HL-60/S4 treated with retinoic acid at 250 ng/mL for 4 days and 3 days (cell line): ENCODE data around the gene ZFPL1.

Source experiments
- in situ Hi-C: fragments of 300-500 bp; cut with MboI; formaldehyde crosslinking; loops from 2 replicates; pipeline ENCODE4 v1.7.0; 2022; ENCODE audit warnings: low sequenced_read_pairs

The ZFPL1 gene

DNA sequence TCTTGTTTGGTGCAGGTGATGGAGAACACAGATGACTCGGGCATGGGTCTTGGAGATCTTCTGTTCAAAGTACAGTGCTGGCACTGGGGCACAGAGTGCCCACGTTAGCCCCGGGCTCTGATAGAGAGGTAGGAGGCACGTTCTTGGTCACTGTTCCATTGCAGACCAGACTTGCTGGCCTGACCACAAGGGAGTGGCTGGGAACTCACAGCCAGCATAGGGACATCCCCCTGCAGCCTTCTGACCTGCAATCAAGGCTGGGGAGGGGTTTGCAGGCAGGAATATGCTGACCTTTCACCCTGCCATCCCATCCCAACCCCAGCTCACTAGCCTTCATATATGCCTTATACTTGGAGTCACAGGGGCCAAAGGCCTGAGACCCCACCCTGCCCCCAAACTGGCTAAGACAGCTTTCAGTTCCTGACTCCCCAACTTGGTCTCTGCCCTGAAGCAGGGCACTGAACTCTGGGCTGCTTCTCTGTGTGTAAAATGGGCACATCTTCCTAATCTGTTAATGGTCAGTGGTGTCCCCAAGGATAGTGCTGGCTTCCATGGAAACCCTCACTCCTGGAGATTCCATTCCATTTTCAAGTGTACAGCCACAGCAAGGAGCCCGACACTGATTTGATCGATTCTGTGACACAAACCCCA lies 42.7 kb downstream of the ZFPL1 start:
- in situ Hi-C loops: no loop called here

DNA sequence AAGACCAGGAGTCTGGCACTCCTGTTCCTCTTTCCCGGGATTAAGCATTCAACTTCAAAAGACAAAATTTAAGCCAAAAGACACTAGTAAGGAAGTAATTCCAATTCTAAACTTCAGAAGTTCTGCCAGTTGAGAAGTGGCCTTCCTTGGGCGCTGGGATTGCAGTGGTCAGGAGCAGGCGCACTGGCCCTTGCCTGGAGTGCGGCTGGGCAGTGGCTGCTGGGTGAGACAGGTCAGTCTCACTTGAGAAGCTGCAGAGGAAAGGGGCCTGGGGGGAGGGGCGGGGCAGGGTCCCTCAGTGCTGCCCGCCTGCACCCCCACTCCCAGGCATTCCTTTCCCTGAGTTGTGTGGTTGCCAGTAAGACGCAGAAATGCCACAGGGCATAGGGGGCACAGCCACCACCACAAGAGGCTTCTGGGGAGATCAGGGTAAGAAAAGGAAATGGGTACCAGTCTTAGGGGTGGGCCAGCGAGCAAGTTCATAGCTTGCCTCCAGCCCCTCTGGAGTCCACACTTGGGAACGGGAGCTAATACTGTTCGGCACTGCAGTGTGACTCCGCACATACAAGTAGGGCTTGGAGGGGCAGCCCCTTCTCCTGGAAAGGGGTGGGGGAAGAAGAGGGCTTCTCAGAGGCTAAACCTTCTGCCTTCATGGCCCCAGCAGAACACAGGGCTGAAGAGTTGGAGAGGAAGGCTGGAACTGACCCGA lies 43.6 kb downstream of the ZFPL1 start:
- in situ Hi-C loops: no loop called here

DNA sequence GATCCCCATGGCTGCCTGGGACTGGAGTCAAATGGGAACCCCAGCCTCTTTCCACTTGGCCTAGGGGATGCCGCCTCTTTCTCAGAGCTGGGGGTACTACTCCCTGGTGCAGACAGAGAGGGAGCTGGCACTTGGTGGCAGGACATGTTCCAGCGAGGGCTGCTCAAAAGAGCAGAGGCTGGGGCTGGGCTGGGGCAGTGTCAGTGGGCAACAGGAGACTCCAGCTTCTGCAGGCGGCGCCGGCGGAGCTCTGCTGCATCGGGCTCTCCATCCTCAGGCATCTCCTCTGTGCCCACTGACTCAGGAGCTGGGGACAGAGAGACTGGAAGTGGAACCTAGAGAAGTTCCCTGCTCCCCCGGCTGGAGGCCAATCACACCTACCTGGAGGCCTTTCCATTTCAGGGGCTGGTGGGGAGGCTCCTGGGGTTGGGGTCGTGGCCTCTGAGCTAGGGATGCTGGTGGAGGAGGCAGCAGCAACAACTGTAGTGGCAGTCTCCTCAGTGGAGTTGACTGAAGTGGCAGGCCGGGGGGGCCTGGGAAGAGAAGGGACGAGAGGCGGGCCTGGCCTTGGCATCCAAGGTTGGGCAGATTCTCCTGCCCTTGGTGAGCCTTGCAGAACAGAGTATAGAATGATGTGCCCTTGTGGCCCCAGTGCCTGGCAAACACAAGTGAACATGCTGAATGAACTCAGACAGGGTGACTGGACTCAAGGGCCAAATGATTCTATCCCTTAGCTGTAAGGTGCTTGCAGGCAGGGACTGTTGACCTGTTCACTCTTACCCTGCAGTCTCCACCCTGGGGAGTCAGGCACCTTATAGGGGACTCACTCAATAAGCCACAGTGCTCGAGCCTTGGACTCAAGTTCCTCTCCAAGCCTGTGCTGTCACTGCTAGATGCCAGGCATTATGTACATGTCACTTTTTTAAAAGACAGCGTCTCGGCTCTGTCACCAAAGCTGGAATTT lies 44.4 kb downstream of the ZFPL1 start:
- in situ Hi-C loops: no loop called here

DNA sequence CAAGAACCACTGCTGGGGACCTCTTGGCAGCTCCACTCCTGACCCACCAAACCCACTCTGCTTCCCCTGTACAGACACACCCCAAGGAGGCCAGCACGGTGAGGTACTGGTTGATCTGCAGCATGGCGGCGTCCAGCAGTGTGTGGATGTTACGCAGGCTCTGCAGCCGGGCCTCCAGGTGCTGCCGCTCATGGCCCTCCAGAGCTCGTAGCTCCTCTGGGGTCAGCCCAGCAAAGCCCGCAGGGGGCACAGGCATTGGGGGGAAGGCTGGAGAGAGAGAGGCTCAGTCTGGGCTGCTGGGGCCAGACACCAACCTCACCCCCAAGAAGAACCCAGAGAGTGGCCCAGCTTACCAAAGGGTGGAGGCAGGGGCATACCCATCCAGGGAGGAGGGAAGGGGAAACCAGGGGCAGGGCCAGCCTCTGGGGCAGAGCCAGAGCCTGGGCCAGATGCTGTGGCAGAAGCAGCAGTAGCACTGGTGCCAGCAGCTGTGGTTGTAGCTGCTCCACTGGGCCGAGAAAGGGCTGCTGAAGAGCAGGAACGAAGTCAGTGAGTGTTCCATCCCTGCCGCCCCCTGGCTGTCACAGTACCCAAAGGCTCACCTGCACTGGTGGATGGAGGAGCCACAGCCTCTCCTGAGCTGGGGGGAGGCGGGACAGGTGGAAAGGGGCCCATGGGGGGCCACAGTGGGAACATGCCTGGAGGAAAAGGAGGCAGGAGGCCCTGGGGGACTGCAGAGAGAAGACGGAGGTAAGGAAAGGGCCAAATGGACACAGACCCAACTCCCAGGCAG lies 45.8 kb downstream of the ZFPL1 start:
- in situ Hi-C loops: no loop called here

DNA sequence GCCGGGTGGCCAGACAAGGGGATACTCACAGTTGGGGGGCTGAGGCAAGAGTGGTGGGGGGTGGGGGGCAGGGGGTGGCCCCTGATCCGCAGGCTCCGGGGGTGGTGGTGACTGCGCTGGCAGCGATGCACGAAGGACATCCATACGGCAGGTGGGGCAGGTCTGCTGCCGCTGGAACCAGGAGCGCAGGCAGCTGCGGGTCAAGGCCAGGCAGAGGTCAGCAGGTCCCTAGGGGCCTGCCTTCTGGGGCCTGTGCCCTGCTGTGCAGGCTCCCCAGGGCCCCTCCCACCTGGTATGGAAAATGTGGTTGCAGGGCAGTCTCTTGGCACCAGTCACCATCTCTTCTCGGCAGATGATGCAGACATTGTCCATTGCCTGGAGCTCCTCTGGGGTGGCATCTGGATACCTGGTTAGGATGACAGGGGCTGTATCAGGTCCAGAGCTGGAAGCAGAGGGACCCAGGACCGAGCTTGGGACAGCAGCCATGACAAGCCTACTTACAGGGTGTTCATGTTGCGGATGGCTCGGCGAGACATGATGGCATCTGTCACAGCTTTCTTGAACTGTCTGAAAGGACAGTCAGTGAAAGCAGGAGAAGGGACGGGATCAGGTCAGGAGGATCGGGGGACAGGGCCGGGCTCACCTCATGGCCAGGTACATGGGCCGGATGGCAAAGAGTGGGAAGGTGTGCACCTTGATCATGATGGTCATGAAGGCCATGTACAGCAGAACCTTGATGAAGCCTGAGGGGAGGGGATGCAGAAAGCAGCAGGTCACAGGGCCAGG lies 46.8 kb downstream of the ZFPL1 start:
- in situ Hi-C loops: no loop called here

DNA sequence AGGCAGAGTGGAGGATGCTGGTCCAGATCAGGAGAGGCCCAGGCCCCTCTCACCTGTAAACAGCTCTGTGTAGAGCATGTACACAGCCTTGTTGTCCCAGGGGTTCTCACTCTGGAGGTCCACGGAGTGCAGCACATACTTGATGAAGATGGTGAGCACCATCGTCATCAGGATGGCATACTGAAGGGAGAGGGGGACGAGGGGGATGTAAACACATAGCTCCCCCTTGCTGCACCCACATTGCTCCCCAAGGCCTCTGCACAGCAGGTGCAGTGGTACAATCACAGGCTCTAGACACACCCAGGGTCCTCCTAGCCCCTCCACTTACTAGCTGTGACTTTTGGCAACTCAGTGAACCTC lies 47.4 kb downstream of the ZFPL1 start:
- in situ Hi-C loops: no loop called here

DNA sequence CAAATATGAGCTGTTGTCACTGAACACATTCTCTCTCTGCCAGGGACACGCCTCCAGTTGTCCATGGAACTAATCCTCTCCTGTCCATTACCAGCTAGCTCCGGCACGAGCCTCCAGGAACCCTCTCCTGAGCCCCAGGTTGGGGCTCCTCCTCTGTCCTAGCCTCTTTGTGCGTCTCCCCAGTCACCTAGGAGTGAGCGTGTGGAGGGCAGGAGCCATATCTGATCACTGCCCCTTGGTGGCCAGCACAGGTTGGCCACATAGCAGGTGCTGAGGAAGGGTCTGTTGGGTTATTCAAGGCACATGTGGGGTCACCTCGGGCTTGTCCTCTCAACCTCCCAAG lies 47.8 kb downstream of the ZFPL1 start:
- in situ Hi-C loops: no loop called here

DNA sequence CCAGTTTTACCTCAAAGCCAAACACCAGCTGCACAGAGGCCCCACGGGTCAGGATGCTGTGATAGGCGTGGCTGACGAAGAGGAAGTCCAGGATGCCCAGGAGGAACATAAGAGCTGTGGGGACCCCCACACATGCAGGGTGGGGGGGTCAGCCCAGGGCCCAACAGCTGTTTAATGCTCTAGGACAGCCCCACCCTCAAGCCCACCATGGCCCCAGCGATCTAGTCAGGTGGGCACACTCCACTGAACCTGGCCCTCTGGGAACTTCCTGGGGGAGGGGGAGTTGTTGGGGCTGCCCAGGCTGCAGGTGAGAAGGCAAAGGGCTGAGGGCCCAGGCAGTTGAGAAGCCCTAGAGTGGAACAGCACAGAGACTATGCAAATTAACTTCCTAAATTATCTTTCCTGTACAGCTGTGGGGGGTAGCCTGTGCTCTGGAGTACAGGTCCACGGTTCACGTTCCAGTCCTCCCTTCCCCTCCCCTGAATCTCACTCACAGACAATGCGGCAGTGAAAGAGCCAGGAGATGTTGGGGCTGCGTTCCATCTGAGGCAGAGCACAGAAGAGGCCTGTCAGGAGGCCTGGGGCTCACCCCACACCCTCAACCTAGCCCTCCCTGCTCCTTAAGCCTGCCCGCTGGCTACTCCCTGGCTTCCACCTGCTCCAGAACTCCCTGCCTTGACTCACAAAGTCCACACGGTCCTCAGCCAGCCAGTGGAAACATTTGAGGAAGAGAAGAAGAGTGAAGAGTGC lies 48.4 kb downstream of the ZFPL1 start:
- in situ Hi-C loops: no loop called here

DNA sequence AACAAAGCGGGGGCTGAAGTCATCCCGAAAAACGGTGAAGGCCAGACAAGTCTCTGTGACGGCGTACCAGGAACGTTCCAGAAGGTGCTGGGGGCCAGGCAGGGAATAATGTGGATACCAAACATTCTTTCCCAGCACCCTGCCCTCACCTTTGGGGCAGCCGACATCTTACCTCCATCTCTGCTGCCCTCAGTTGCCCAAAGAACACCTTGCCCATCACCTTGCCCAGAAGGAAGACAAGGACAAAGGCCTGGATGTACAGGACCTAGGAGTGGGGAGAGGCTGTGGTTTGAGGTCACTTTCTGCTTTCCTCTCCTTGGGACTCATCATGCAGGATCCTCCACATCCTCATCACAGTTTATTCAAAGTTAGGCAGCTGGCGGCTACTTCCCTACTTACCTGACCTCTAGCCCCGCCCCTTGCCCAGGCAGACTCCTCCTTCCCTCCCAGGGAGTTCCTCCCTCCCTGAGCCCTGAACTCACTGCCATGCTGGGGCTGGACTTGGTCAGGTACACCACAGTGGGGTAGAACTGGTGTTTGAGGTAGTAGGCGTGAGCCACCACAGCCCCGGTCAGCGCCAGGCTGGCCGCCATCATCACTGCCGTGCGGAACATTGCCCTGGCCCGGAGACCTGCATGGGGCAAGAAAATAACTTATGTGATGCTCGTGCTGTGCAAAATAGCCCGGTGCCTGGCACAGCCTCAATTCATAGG lies 49.1 kb downstream of the ZFPL1 start:
- in situ Hi-C loops: no loop called here

DNA sequence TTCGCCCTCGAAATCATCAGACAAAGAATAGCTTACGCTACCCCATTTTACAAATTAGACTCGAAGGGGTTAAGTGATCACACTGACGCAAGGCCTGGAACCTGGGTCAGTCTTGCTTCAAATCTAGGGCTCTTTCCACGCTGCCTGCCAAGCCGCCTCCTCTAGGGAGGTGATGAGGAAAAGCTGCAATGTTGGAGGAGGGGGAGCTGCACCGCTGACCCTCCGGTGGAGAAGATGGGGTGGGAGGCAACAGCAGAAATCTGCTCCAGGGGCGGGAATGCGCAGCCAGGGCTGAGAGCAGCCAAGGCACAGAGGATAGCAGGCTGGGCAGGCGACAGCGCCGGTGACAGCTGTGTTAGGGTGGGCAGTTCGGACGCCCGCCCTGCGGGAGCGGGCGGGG lies 49.7 kb downstream of the ZFPL1 start:
- in situ Hi-C loops: no loop called here

DNA sequence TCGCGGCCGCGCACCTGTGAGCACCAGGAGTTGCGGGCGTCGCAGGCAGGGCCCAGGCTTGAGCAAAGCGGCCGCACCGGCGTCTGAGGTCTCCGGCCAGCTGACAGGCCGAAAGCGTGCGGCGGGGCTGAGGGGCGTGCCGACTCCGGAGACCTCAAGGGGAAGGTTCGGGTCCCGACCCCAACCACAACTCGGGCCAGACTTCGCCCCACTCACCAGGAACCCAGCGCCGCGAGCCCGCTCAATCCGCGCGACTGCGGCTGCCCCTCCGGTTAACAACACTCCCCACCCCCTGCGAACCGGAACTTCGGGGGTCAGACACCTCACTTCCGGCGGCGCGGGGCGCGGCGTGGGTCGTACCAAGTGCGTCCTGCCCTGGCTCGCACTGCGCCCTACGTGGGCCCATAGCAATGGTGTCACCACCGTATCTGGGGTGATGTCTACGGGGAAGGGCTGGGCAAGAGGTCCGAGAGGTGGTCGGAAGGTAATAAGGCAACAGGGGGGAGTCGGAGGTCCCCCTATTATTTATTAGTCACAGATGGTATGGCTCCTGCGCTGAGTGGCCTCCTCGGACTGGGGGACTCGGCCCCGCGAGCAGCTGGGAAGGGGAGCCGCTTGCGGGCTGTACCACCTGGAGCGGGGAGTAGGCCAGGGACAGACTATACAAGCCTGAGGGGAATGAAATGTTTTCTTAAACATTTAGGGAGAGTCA lies 50.4 kb downstream of the ZFPL1 start, which contains the start of gene SYVN1:
SYVN1 (minus strand) TSS at position 280 of the 712 bp plus-strand sequence. CDS start 918 bp downstream, outside the sequence.
- in situ Hi-C loops: no loop called here

DNA sequence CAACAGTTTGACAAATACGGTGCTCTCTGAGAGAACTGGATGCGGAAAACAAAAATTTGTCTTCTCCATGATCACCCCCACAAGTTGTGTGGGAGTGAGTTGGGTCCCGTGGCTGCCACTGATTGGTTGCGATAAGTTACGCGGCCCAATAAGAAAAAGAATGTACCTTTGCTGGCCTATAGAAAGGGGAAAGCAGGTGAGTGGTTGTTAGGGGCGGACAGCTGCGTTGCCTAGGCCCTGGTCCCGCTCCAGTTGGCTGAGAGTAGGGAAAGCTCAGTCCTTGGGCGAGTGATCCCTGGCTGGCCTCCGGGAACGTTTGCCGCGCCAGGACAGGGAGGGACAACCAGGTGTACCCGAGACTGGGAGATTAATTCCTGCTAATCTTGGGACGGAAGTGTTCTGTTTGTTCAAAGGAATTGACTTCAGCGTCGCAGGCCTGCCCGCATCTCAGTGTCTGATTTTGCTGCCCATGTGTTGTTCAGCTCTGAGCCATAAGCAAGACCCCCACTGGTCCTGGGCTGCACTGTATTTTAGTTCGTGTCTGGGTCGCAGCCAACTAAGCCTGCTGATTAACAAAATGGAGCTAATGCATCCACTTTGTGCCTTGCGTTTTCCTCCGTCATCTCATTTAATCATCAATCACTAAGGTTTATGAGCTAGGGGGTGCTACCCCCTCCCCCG lies 51.1 kb downstream of the ZFPL1 start:
- in situ Hi-C loops: no loop called here

DNA sequence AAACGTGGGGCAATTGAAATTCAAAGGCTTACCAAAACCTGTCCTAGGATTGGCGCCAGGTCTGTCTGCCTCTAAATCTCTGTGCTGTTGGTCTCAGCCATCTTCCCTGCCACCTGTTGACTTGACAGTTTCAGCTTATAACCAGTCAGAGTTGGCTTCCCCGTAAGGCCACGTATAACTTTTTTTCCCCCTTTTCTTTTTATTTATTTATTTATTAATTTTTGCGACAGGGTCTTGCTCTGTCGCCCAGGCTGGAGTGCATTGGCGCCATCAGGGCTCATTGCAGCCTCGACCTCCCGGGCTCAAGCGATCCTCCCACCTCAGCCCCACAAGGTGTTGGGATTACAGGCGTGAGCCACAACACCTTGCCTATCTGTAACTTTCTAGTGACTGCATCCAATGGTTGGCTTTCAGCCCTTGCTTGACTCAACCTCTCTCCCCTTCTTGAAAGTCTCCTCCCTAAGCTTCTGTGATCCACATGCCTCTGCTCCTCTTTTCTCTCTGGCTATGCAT lies 51.7 kb downstream of the ZFPL1 start:
- in situ Hi-C loops: no loop called here

DNA sequence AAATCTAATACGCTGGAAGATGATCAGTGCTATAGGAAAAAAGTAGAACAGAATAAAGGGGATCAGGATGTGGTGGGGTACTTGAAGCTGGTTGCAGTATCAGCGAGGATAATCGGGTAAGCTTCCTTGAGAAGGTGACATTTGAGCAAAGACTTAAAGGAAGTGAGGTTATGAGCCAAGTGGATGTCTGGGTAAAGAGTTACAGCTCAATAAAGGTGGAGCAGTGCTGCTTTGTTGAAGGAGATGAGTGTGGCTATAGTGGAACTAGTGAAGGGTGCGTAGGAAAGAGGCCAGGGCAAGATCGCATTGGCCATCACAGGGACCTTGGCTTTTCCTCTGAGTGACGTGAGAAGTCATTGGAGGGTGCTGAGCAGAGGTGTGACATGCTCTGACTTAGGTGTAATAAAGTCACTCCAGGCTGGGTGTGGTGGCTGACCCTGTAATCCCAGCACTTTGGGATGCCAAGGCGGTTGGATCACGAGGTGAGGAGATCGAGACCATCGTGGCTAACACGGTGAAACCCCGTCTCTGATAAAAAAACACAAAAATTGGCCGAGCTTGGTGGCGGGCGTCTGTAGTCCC lies 52.6 kb downstream of the ZFPL1 start:
- in situ Hi-C loops: no loop called here
